ENCODE measurements around the gene CD8B. TPM values are rescaled to one million over a fixed set of nuclear protein-coding genes. Genes with fewer than 3 reads are reported as not detected.

CD8B gene
- total and polyA plus RNA-seq, 2 of the 8 experiments (the other 6 are each of a cell fraction or from before 2014, with no cell fraction given): 0.35 to 0.63 TPM

GRCh38 chr2:86808315-86809161, 53.1 kb downstream of the CD8B start:
- Histone ChIP-seq H3K4ac (replicated peaks; ENCODE audit: insufficient read length, low read depth, low read length) (no peak overlapping the region), H2AK5ac (ENCODE audit: low read depth, low read length) (no peak overlapping the region), H2BK120ac (replicated peaks; ENCODE audit: low read depth, low read length) (no peak overlapping the region), H3K4me2 (ENCODE audit: insufficient read depth in 1 of 2, low read depth in 2 of 2, low read length in 2 of 2) (peak overlapping the region; percentile 78 to 96), H2BK20ac (ENCODE audit: low read length) (no peak overlapping the region), H4K5ac (ENCODE audit: insufficient read length, low read depth, low read length) (no peak overlapping the region), H4K8ac (ENCODE audit: extremely low read depth, insufficient read depth, low read length) (peak overlapping the region; percentile 82; the same call in 1 of the 2 replicates), H4K20me1 (replicated peaks in 1 of 2; ENCODE audit: control insufficient read depth in 1 of 2, insufficient read depth in 2 of 2, low read length in 2 of 2) (no peaks in the 10 kb centered on the region), H3K36me3 (ENCODE audit: control insufficient read depth in 2 of 4, insufficient read depth in 4 of 4, low read length in 3 of 4) (no peaks in the 10 kb centered on the region), H3K4me1 (replicated peaks in 1 of 4; ENCODE audit: control insufficient read depth in 3 of 4, insufficient read depth in 4 of 4, low read length in 3 of 4) (peaks cover 0 to 3% (median 1%) of the 10 kb centered on the region in 4 experiments; a peak in 1 of 7 replicates), H3K23me2 (ENCODE audit: low read depth, low read length) (peaks cover 8% of the 10 kb centered on the region; the same call in 1 of the 2 replicates), H3K18ac (ENCODE audit: extremely low read depth, low read length) (no peak overlapping the region), H3K27ac (ENCODE audit: low read depth, low read length) (no peak overlapping the region), H3K9ac (replicated peaks in 1 of 4; ENCODE audit: extremely low read depth in 1 of 4, low read depth in 3 of 4, low read length in 3 of 4) (no peak overlapping the region), H3K9me3 (ENCODE audit: insufficient read depth in 2 of 2, low read depth in 1 of 2, low read length in 1 of 2) (no peaks in the 10 kb centered on the region), H2BK15ac (ENCODE audit: low read length) (no peak overlapping the region), H3K27me3 (replicated peaks in 1 of 4; ENCODE audit: control insufficient read depth in 3 of 4, extremely low read depth in 1 of 4, insufficient read depth in 3 of 4, low read length in 3 of 4) (peaks cover 0 to 20% (median 12%) of the 10 kb centered on the region in 4 experiments; a peak in 5 of 7 replicates), H3K14ac (ENCODE audit: insufficient read length) (no peak overlapping the region), H2BK12ac (ENCODE audit: low read depth, low read length) (no peak overlapping the region), H3K4me3 (ENCODE audit: extremely low read depth in 1 of 4, insufficient read depth in 2 of 4, low read depth in 3 of 4, low read length in 4 of 4) (peak overlapping the region; percentile 19 to 68 (median 46); a peak in 6 of 8 replicates), H3K56ac (replicated peaks; ENCODE audit: insufficient read length, low read depth, low read length) (no peak overlapping the region), H2BK5ac (ENCODE audit: low read depth, low read length) (no peak overlapping the region), H3K79me1 (ENCODE audit: low read depth, low read length) (no peaks in the 10 kb centered on the region), H2AFZ (ENCODE audit: low read length) (no peak overlapping the region), H3K79me2 (ENCODE audit: control insufficient read depth in 1 of 2, insufficient read depth in 2 of 2, low read length in 2 of 2) (no peaks in the 10 kb centered on the region), H3K23ac (ENCODE audit: insufficient read length) (no peak overlapping the region), H4K91ac (replicated peaks; ENCODE audit: insufficient read length, low read length) (no peak overlapping the region)
- CTCF ChIA-PET (ENCODE audit: partially characterized antibody): interaction anchor here (0.6 to 1.8 kb wide), 8 partner anchors 11 to 39 kb away, joined by 3 to 7 read pairs (median 3); no protein-coding TSS in a partner anchor
- POLR2A ChIA-PET (ENCODE audit: partially characterized antibody): interaction anchor here (0.7 to 1.6 kb wide), 4 partner anchors 16 to 1246 kb away, joined by 3 to 5 read pairs (median 3); no protein-coding TSS in a partner anchor
- no peak for FAIRE-seq
- WGBS, 2 experiments (ENCODE audit: extremely low coverage in 1 of 2, insufficient coverage in 1 of 2, insufficient read length in 1 of 2, insufficient replicate concordance in 2 of 2, low coverage in 1 of 2, low lambda C conversion rate in 2 of 2, missing lambda C conversion rate in 1 of 2): 45% methylated on average over 33 of the region's 36 CpGs; no CpG with 5 or more reads in 1 of the 2 experiments
- DNase-seq (ENCODE audit: low read depth in 1 of 2, low spot score in 2 of 2): peak; percentile 88 to 98
- peak; percentile 83 to 94 (median 85) for TF ChIP-seq CTCF (IDR thresholded peaks at IDR 0.05; ENCODE audit: control extremely low read depth in 1 of 3, insufficient read depth in 1 of 3, low read depth in 1 of 3, low read length in 3 of 3)
- peak; percentile 97 to 98 for TF ChIP-seq RAD21 (IDR thresholded peaks at IDR 0.05 in 1 of 2, conservative IDR thresholded peaks at IDR 0.05 in 1 of 2; ENCODE audit: low read depth in 2 of 2, low read length in 2 of 2)
- no peak for TF ChIP-seq JUN (IDR thresholded peaks at IDR 0.05; ENCODE audit: low read depth, low read length)
- peak; percentile 21; the same call in 1 of the 2 replicates for TF ChIP-seq CREB1 (IDR thresholded peaks at IDR 0.05)
- no peak for TF ChIP-seq CBX8 (IDR thresholded peaks at IDR 0.05; ENCODE audit: borderline replicate concordance, low read depth, low read length)
- no peak for TF ChIP-seq NRF1 (IDR thresholded peaks at IDR 0.05; ENCODE audit: low read depth, low read length)
- peak in 1 of 2 experiments; percentile 76; a peak in 2 of 4 replicates for TF ChIP-seq SIN3A (conservative IDR thresholded peaks at IDR 0.05 in 1 of 2, IDR thresholded peaks at IDR 0.05 in 1 of 2; ENCODE audit: low read depth in 1 of 2, low read length in 2 of 2)

Data from H1 (cell line).